Measurements from ENCODE around the gene MILR1. TPM values are rescaled to one million over a fixed set of nuclear protein-coding genes. Genes with fewer than 3 reads are reported as not detected.
"Not testable (repeated sequence)": the region's sequence is repeated elsewhere in the genome, so short reads cannot be mapped to it uniquely, and the experiment has no call there.

MILR1 gene
- total RNA-seq, 1 donor from 2014 or later = not detected

- TF ChIP-seq CTCF (IDR thresholded peaks at IDR 0.05; ENCODE audit: insufficient read depth, low read length, poor library complexity, severe bottlenecking) = no peak
- Histone ChIP-seq H3K4me3 (ENCODE audit: low read depth, low read length) (no peak overlapping the region), H3K27me3 (ENCODE audit: control insufficient read depth, insufficient read depth, low read length) (no peaks in the 10 kb centered on the region), H3K36me3 (ENCODE audit: control insufficient read depth, insufficient read depth, low read length) (no peaks in the 10 kb centered on the region)
- DNase-seq (ENCODE audit: low read depth) = peak; percentile 31
Observed at GRCh38 chr17:64459284-64459747, 10.4 kb downstream of the MILR1 start.

DNA sequence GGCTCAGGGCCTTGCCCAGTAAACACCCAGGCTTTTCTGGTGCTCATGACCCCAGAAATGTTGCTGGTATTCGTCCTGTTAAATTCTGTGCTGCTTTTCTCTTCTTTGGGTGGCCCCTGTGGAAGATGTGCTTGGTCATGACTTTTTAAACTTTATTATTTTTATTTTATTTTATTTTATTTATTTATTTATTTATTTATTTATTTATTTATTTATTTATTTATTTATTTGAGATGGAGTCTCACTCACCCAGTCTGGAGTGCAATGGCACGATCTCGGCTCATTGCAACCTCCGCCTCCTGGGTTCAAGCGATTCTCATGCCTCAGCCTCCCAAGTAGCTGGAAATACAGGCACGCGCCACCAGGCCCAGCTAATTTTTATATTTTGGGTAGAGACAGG lies 10.9 kb downstream of the MILR1 start:
- DNase-seq (ENCODE audit: low read depth); H3K36me3 ChIP-seq (ENCODE audit: control insufficient read depth, insufficient read depth, low read length); H3K27me3 ChIP-seq (ENCODE audit: control insufficient read depth, insufficient read depth, low read length); H3K4me3 ChIP-seq (ENCODE audit: low read depth, low read length): not testable (repeated sequence)

- no peak for DNase-seq (ENCODE audit: low read depth)
- no peaks in the 10 kb centered on the region for H3K36me3 ChIP-seq (ENCODE audit: control insufficient read depth, insufficient read depth, low read length)
Observed at GRCh38 chr17:64460955-64461354, 12.0 kb downstream of the MILR1 start.

DNA sequence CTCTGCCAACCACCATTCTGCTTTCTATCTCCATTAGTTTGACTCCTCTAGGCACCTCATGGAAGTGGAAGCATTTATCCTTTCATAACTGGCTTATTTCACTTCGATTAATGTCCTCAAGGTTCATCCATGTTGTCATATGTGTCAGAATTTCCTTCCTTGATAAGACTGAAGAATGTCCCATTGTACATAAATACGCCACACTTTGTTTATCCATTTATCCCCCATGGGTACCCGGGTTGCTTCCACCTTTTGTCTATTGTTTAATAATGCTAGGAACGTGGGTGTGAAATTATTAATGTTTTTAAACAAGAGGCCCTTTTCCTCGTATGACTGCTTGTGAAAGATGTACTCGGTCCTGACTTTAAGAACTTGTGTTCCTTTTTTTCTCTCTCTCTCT lies 12.9 kb downstream of the MILR1 start:
- no peak for DNase-seq (ENCODE audit: low read depth)
- H3K36me3 ChIP-seq (ENCODE audit: control insufficient read depth, insufficient read depth, low read length) = no peaks in the 10 kb centered on the region
- no peak overlapping the region for H3K4me3 ChIP-seq (ENCODE audit: low read depth, low read length)
- H3K27me3 ChIP-seq (ENCODE audit: control insufficient read depth, insufficient read depth, low read length) = no peaks in the 10 kb centered on the region
- TF ChIP-seq CTCF (IDR thresholded peaks at IDR 0.05; ENCODE audit: insufficient read depth, low read length, poor library complexity, severe bottlenecking) = no peak

More at GRCh38 chr17:64460955-64461354, 12.0 kb downstream of the MILR1 start:
- Histone ChIP-seq H3K27me3 (ENCODE audit: control insufficient read depth, insufficient read depth, low read length) (no peaks in the 10 kb centered on the region), H3K4me3 (ENCODE audit: low read depth, low read length) (no peak overlapping the region)
- TF ChIP-seq CTCF (IDR thresholded peaks at IDR 0.05; ENCODE audit: insufficient read depth, low read length, poor library complexity, severe bottlenecking) = no peak

- no peak for TF ChIP-seq CTCF (IDR thresholded peaks at IDR 0.05; ENCODE audit: insufficient read depth, low read length, poor library complexity, severe bottlenecking)
- Histone ChIP-seq H3K27me3 (ENCODE audit: control insufficient read depth, insufficient read depth, low read length) (no peaks in the 10 kb centered on the region), H3K36me3 (ENCODE audit: control insufficient read depth, insufficient read depth, low read length) (no peaks in the 10 kb centered on the region), H3K4me3 (ENCODE audit: low read depth, low read length) (no peak overlapping the region)
- DNase-seq (ENCODE audit: low read depth) = no peak
Observed at GRCh38 chr17:64466019-64466735, 17.3 kb downstream of the MILR1 start.

GRCh38 chr17:64466834-64467233 lies 17.9 kb downstream of the MILR1 start:
- not testable (repeated sequence) for H3K27me3 ChIP-seq (ENCODE audit: control insufficient read depth, insufficient read depth, low read length); DNase-seq (ENCODE audit: low read depth); H3K4me3 ChIP-seq (ENCODE audit: low read depth, low read length); H3K36me3 ChIP-seq (ENCODE audit: control insufficient read depth, insufficient read depth, low read length)

- no peak for TF ChIP-seq CTCF (IDR thresholded peaks at IDR 0.05; ENCODE audit: insufficient read depth, low read length, poor library complexity, severe bottlenecking)
- Histone ChIP-seq H3K4me3 (ENCODE audit: low read depth, low read length) (no peak overlapping the region), H3K36me3 (ENCODE audit: control insufficient read depth, insufficient read depth, low read length) (no peaks in the 10 kb centered on the region), H3K27me3 (ENCODE audit: control insufficient read depth, insufficient read depth, low read length) (no peaks in the 10 kb centered on the region)
- no peak for DNase-seq (ENCODE audit: low read depth)
Observed at GRCh38 chr17:64470625-64471024, 21.7 kb downstream of the MILR1 start.
